ENCODE measurements around the gene GVQW3.

- TF ChIP-seq TAF1 (IDR thresholded peaks at IDR 0.05; ENCODE audit: borderline replicate concordance, insufficient read depth, low read length) (no peak), POLR2AphosphoS5 (IDR thresholded peaks at IDR 0.05; ENCODE audit: low read depth, low read length) (no peak), REST (IDR thresholded peaks at IDR 0.05; ENCODE audit: insufficient read depth in 1 of 2, low read depth in 2 of 2, low read length in 2 of 2) (no peak), SIN3A (IDR thresholded peaks at IDR 0.05; ENCODE audit: borderline replicate concordance, insufficient read depth, low read length) (no peak)
Measured at GRCh38 chr11:76382209-76382608, 1.1 kb downstream of the GVQW3 start.

Measured in PFSK-1 (cell line).